GM12865 (cell line): Measurements from ENCODE around the gene PRDM16.

ENCODE experiments used
- DNase-seq: peaks from one replicate; pipeline ENCODE4 v3.0.0; 2010; ENCODE audit warnings: low read depth
- H3K4me3 ChIP-seq: 2 replicates; pipeline ENCODE4 v1.5.1; 2011; ENCODE audit warnings: mild to moderate bottlenecking, low read depth, low read length, control low read depth
- TF ChIP-seq, protein P1 (sequence below): IDR thresholded peaks from 2 replicates; pipeline ENCODE4 v1.5.1; 2011; ENCODE audit warnings: low read length, control low read depth, low read depth, inconsistent platforms; ENCODE audit not compliant: insufficient read depth; ENCODE audit errors: missing control alignments

Gene PRDM16

DNA sequence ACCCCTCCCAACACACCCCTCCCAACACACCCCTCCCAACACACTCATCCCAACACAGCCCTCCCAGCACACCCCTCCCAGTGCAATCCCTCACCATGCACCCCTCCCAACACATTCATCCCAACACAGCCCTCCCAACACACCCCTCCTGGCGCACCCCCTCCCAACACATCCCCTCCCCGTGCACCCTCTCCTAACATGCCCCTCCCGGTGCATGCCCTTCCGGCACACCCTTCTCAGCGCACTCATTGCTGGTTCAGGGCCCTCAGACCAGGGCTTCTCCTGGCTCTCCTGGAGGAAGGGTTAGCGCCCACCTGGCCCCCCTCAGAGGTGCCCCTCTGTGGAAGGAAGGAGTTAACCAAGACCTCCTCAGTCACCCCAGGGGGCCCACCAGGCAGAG is 310.9 kb downstream of the PRDM16 start:
- no peak overlapping the region for H3K4me3 ChIP-seq
- TF ChIP-seq, protein P1, sequence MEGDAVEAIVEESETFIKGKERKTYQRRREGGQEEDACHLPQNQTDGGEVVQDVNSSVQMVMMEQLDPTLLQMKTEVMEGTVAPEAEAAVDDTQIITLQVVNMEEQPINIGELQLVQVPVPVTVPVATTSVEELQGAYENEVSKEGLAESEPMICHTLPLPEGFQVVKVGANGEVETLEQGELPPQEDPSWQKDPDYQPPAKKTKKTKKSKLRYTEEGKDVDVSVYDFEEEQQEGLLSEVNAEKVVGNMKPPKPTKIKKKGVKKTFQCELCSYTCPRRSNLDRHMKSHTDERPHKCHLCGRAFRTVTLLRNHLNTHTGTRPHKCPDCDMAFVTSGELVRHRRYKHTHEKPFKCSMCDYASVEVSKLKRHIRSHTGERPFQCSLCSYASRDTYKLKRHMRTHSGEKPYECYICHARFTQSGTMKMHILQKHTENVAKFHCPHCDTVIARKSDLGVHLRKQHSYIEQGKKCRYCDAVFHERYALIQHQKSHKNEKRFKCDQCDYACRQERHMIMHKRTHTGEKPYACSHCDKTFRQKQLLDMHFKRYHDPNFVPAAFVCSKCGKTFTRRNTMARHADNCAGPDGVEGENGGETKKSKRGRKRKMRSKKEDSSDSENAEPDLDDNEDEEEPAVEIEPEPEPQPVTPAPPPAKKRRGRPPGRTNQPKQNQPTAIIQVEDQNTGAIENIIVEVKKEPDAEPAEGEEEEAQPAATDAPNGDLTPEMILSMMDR: no peak
- no peak for DNase-seq

DNA sequence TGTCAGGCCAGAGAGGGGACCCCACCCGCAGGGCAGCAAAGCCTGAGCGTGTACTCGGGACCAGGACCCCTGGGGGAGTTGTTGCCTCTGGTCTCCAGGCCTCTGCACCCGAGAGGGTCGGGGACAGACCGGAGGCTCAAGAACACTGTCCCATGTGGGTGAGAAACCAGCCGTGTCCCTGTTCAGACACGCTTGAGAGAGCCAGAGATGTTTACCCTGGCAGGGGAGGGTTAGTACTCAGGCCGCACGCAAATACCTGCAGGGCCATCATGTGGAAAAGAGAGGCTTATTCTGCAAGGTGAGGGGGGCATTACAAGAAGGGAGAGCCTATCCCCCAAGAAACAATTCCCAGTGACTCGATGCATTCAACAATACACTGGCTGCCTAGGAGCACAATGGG is 311.5 kb downstream of the PRDM16 start:
- no peak overlapping the region for H3K4me3 ChIP-seq
- TF ChIP-seq, protein P1: no peak
- no peak for DNase-seq

DNA sequence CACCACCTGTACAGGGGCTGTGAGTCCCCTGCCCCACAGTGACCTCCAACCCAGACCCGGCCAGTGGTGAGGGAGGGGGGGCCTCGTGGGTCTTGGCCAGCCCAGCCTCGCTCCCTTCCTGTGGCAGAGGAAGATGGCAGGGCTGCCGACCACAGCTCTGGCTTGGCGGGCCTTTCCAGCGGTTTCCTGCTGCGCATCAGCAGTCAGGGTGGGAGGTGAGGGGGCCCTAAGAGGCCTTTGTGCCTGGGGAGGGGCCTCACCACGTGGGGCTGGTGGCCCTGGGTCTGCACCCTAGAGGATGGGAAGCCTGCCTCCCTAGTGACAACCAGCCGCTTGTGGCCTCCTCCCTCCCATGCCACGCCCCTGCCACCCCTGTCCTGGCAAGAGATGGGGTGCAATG is 312.9 kb downstream of the PRDM16 start:
- TF ChIP-seq, protein P1: no peak
- H3K4me3 ChIP-seq: no peak overlapping the region
- DNase-seq: no peak

DNA sequence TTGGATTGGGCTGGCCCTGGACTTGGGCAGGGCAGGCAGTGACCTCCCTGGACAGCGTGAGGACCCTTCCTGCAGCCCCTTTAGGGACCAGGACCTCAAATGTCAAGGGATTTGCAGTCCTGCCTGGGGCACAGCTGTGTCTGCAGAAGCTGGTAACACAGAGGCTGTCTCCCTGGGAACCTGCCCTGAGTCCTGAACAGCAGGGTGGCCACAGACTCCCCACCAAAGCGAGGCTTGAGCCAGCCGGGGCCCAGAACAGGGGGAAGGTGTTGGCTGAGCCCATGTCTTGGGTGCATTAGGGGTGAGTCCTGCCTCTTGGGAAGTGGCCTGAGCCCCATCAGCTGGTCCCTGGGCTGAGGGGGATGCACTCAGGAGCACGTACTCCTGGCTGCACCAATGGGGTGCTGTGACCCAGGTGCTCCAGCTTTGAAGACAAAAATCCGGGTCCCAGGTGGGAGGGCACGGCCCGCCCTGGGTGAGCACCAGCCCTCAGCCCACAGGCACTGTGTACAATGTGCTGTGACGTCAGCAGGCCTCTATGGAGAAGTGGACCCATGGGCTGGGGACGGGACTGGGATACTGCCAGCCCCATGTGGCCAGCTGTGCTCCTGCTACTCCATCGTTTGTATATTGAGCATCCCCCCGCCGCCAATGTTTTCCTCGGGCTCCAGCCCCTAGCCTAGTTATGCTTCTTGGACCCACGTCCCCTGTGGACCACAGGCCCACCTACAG is 313.5 kb downstream of the PRDM16 start:
- TF ChIP-seq, protein P1: no peak
- H3K4me3 ChIP-seq: no peak overlapping the region
- no peak for DNase-seq

DNA sequence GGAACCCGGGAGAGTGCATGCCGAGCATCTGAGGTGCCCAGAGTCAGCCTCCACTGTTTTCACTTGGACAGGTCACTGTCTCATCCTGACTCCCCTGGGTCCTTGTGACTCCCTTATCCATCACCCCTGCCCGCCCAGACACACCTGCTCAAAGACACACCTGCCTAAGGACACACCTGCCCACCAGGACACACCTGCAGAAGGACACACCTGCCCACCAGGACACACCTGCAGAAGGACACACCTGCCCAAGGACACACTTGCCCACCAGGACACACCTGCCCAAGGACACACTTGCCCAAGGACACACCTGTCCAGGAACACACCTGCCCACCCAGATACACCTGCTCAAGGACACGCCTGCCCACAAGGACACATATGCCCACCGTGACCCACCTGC is 314.7 kb downstream of the PRDM16 start:
- TF ChIP-seq, protein P1: no peak
- no peak for DNase-seq
- no peak overlapping the region for H3K4me3 ChIP-seq

DNA sequence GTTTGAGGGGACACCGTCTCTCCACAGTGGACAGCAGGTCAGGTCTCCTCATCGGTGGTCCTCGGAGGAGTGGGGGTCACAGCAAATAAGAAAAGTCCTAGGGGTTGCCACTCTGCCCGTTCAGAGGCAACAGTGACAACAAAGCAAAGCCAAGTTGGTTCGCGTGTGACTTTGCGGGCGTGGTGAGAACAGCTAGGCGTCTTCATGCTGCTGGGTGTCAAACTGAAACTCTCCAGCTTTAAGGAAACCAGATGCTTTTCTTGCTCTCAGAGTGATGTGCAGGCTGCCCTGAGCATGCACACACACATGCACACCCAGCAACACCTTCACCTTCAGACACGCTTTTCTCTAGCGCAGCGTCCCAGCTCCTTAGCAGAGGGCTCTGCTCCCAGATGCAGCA is 315.4 kb downstream of the PRDM16 start:
- no peak for DNase-seq
- TF ChIP-seq, protein P1: no peak
- H3K4me3 ChIP-seq: no peak overlapping the region
